Liver (tissue), 3 donors: ENCODE measurements around the gene KCNJ12.

Source experiments
- HNF4G ChIP-seq: IDR thresholded peaks from 2 replicates; pipeline ENCODE4 v1.6.1; 2016; ENCODE audit warnings: antibody characterized with exemption
- TF ChIP-seq, protein P1 (sequence below): fragments of 150-350 bp; IDR thresholded peaks from 2 replicates; pipeline ENCODE4 v1.5.1; 2017; ENCODE audit warnings: improper control_type of control experiment, low read depth, low read length; ENCODE audit not compliant: missing input control
- donor health status: healthy.
- donor health status: healthy.

DNA sequence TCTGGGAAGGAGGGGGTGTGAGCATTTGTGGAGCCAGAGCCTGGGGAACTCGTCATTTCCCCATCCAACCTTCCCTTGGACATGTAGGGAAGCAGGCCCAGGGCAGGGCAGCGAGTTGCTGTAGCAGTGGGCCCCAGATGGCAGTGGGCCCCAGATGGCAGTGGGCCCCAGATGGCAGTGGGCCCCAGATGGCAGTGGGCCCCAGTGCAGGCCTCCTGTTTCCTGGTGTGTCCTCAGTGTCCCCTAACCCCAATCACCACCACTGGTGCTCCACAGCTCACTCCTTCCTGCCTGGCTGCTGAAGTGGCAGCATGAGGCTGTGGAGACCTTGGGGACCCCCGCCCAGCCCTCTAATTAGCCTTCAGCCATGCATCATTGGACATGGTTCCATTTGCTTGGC lies 4.5 kb downstream of the KCNJ12 start:
- TF ChIP-seq, protein P1, sequence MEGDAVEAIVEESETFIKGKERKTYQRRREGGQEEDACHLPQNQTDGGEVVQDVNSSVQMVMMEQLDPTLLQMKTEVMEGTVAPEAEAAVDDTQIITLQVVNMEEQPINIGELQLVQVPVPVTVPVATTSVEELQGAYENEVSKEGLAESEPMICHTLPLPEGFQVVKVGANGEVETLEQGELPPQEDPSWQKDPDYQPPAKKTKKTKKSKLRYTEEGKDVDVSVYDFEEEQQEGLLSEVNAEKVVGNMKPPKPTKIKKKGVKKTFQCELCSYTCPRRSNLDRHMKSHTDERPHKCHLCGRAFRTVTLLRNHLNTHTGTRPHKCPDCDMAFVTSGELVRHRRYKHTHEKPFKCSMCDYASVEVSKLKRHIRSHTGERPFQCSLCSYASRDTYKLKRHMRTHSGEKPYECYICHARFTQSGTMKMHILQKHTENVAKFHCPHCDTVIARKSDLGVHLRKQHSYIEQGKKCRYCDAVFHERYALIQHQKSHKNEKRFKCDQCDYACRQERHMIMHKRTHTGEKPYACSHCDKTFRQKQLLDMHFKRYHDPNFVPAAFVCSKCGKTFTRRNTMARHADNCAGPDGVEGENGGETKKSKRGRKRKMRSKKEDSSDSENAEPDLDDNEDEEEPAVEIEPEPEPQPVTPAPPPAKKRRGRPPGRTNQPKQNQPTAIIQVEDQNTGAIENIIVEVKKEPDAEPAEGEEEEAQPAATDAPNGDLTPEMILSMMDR, result no peak
- no peak for TF ChIP-seq HNF4G
